Spleen (tissue), 7 donors: ENCODE measurements around the gene AHNAK.

Experiments used
- CTCF ChIP-seq, 11 experiments: fragments of 200-600 bp in 7 of 11; fragments of 450-650 bp in 4 of 11; sonication (generic) in 4 of 11; IDR thresholded peaks in 8 of 11; conservative IDR thresholded peaks in 3 of 11; 1 replicate in 7 of 11; 2 replicates in 4 of 11; pipeline versions ENCODE4 v1.4.0 to v1.8.0; 2016 to 2021; ENCODE audit warnings: antibody characterized with exemption in 11 of 11, inconsistent platforms in 4 of 11, mild to moderate bottlenecking in 1 of 11
- POLR2AphosphoS5 ChIP-seq, 3 donors: sonication (generic); formaldehyde crosslinking; IDR thresholded peaks; one replicate each; pipeline ENCODE4 v1.5.1; 2017; ENCODE audit warnings: antibody characterized with exemption in 3 of 3
- donor health status: DM: no; HTN: no; CAD: no; lungs with moderate emphysema.
- donor health status: DM: no; HTN: no; CAD: no.
- donor health status: DM: no; HTN: no; CAD: no.

GRCh38 chr11:62513626-62514025 is 33.0 kb downstream of the AHNAK start:
- TF ChIP-seq CTCF (IDR thresholded peaks at IDR 0.05 in 8 of 11, conservative IDR thresholded peaks at IDR 0.05 in 3 of 11) (no peak), POLR2AphosphoS5 (IDR thresholded peaks at IDR 0.05) (no peak)
